ENCODE data around the gene TMEM240.
A peak's percentile ranks its signal among the peaks of the same experiment; 100 is the strongest.
"Not testable (repeated sequence)": the region's sequence is repeated elsewhere in the genome, so short reads cannot be mapped to it uniquely, and the experiment has no call there.

The TMEM240 gene

GRCh38 chr1:1540090-1540817 lies at the start of gene TMEM240:
Gene TMEM240, minus strand, starts transcription at chr1:1540624. Its CDS starts 278 bp downstream, at chr1:1540346.
- no peak for DNase-seq

- no peak for DNase-seq
Measured at GRCh38 chr1:1583347-1584010, 43.1 kb upstream of the TMEM240 start.

- no peak for DNase-seq
Measured at GRCh38 chr1:1582585-1583346, 42.3 kb upstream of the TMEM240 start.

DNA sequence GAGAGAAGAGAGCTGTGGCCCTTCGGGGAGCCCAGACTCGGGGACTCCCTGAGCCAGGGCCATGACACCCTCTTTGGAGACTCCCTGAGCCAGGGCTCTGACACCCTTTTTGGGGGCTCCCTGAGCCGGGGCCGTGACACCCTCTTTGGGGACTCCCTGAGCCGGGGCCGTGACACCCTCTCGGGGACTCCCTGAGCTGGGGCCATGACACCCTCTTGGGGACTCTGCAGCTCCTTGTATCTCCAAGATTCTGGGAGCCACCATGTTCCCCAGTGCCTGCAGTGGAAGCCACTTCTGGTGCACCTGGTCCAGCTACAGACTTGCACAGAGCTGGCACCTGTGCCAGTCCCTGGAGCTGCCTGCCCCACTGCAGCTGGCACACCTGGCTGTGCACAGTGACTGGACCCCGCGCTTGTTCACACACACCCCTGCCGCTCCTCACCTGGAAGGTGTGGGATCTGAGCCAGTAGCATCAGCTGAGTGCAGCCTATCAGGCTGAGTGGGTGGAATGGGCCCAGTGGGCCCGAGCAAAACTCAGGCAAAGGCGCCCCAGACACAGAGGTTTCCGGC lies 38.0 kb upstream of the TMEM240 start:
- DNase-seq = no peak

DNA sequence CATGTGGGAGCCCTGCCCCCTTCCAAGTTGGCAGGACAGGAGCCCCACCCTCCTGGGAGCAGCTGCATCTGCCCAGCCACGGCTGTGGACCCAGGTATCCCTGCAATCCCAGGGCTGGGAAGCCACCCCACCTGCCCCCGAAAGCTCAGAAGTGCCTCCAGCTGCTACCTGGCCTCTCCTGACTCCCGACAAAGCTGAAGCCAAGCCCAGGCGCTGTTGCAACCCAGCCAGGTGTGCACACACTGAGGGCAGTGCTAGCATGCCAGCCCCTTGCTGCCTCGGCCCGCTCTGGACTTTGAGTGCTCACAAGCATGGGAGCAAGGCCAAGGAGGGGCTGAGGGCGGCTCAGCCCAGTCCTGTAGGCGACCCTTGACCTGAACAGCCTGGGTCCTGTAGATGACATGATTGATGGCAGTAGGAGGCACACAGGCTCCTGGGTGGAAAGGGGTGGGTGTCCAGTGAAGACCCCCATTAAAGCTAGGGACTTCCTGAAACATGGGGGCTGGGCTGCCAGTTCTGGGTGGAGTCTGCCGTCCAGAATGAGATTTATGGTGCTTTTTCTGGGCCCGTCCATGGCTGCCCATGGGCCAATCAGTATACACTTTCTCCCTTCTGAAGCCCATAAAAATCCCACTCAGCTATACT lies 37.1 kb upstream of the TMEM240 start:
- DNase-seq = no peak

- DNase-seq = peak; percentile 74 to 84
Measured at GRCh38 chr1:1574721-1575537, 34.5 kb upstream of the TMEM240 start, which contains the start of gene SSU72. Gene SSU72, minus strand, starts transcription at chr1:1574863. Its CDS starts 306 bp downstream, at chr1:1574557.

GRCh38 chr1:1573843-1574720 lies 33.7 kb upstream of the TMEM240 start:
- DNase-seq = peak; percentile 51 to 53

GRCh38 chr1:1569341-1569740 lies 28.9 kb upstream of the TMEM240 start:
- no peak for DNase-seq

DNA sequence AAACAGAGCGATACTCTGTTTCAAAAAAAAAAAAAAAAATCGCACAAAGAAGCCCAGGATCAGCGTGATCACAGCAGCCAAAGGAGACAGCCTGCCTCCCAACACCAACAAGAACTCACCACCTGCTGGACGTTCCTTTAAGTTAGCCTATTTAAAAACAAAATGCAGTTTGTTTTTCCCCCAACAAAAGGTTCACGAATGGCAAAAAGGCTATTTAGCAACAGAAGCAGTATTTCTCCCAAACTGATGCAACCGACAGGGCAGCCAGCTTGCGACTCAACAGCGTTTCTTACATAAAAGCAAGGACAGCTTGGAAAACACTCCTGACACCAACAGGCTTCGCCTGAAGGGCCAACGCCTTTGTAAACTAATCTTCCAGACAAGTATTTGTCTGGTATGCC lies 27.5 kb upstream of the TMEM240 start:
- no peak for DNase-seq

GRCh38 chr1:1567152-1567875 lies 26.9 kb upstream of the TMEM240 start:
- DNase-seq = no peak

GRCh38 chr1:1565340-1565739 lies 24.9 kb upstream of the TMEM240 start:
- DNase-seq = no peak

DNA sequence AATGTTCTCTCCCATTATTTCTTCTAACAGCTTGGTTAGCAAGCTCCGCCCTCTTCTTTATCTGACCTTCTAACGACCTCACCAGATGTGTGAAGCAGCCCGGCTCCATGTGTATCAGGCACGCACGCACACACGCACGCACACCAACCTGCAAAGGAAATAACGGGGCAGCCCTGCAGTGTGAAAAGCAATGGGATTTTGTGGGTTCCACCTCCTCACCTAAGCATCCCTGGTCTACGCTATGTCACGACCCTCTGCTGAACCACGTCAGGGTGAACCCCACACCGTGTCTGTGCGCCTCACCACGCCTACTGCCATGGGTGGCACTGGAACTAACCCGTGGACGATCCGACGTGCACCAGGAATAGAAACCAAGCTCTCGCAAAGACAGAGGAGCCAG lies 23.8 kb upstream of the TMEM240 start:
- DNase-seq = no peak

DNA sequence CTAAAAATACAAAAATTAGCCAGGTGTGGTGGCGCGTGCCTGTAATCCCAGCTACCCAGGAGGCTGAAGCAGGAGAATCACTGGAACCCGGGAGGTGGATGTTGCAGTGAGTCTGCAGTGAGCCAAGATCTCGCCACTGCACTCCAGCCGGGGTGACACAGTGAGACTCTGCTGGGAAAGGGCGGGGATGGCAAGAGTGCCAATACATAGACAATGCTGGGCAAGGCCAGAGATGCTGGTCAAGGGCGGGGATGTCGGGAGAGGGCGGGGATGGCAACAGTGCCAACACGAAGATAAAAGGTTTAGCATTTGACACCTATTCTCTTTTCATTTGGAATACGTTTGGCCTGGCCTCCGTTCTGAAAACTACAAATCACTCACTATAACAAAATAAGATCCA lies 23.3 kb upstream of the TMEM240 start:
- DNase-seq = no peak

DNA sequence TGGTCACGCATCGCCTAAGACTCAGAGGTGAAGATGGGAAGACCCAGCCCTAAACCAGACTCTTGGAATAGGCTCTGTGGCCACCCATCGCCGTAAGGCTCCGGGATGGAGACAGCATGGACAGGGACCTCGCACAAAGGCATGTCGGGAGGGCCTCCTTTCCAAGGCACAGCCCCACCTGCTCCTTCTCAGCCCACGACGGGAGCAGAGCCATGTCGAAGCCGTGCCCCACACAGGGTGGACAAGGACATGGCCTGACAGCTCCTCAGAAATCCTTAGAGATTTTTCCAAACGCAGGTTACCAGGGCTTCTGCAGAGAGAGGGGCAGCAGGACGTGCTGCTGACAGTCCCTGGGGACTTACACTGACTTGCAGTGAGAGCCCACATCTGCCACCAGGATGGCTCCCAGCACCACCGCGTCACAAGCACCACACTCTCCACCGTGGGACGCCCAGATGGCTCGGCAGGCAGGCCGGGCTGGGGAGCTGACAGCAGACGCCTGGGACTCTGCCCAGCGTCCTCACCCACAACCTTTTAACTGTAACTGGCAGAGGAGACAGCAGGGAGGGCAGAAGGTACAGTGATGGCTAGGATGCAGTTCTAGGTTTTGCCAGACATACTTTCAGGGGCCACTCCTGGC lies 22.3 kb upstream of the TMEM240 start:
- no peak for DNase-seq

GRCh38 chr1:1561801-1562470 lies 21.5 kb upstream of the TMEM240 start:
- DNase-seq = no peak

- no peak for DNase-seq
Measured at GRCh38 chr1:1560178-1560577, 19.8 kb upstream of the TMEM240 start.

- DNase-seq = no peak
Measured at GRCh38 chr1:1559066-1559465, 18.6 kb upstream of the TMEM240 start.

GRCh38 chr1:1558591-1558990 lies 18.2 kb upstream of the TMEM240 start:
- no peak for DNase-seq

DNA sequence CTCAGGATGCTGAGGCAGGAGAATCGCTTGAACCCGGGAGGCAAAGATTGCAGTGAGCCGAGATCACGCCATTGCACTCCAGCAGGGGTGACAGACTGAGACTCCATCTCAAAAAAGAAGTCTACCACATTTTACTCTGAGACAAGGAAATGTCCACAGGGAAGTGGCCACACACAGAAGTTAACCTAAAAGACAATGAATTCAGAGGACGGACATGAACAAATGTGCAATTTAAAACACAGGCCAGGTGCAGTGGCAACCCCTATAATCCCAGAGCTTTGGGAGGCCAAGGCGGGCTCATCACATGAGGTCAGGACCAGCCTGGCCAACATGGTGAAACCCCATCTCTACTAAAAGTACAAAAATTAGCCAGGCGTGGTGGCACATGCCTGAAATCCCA lies 17.3 kb upstream of the TMEM240 start:
- DNase-seq = not testable (repeated sequence)
